Parathyroid adenoma (tissue), 2 donors: ENCODE results near the gene MAST2.

ENCODE experiments used
- H2AFZ ChIP-seq: fragments of 300-600 bp; sonication (generic); one replicate; pipeline ENCODE4 v1.7.0; 2017; ENCODE audit warnings: antibody characterized with exemption, mild to moderate bottlenecking
- H3K27ac ChIP-seq: fragments of 300-600 bp; sonication (generic); one replicate; pipeline ENCODE4 v1.7.0; 2017
- H3K27me3 ChIP-seq: fragments of 300-600 bp; sonication (generic); one replicate; pipeline ENCODE4 v1.7.0; 2017; ENCODE audit warnings: low read length; ENCODE audit not compliant: control insufficient read depth, insufficient read depth
- H3K36me3 ChIP-seq: fragments of 300-600 bp; sonication (generic); one replicate; pipeline ENCODE4 v1.7.0; 2017; ENCODE audit warnings: low read length; ENCODE audit not compliant: control insufficient read depth, insufficient read depth
- H3K4me1 ChIP-seq: fragments of 300-600 bp; sonication (generic); one replicate; pipeline ENCODE4 v1.7.0; 2017; ENCODE audit warnings: control low read depth
- H3K4me2 ChIP-seq: fragments of 300-600 bp; sonication (generic); one replicate; pipeline ENCODE4 v1.7.0; 2017; ENCODE audit warnings: low read length
- H3K4me3 ChIP-seq: fragments of 300-600 bp; sonication (generic); one replicate; pipeline ENCODE4 v1.7.0; 2017; ENCODE audit warnings: low read depth, low read length
- H3K79me2 ChIP-seq: fragments of 300-600 bp; sonication (generic); one replicate; pipeline ENCODE4 v1.7.0; 2017; ENCODE audit warnings: control low read depth
- H3K9ac ChIP-seq: fragments of 300-600 bp; sonication (generic); one replicate; pipeline ENCODE4 v1.7.0; 2017; ENCODE audit warnings: mild to moderate bottlenecking
- H3K9me3 ChIP-seq: fragments of 300-600 bp; sonication (generic); one replicate; pipeline ENCODE4 v1.7.0; 2017; ENCODE audit warnings: low read length; ENCODE audit not compliant: control insufficient read depth
- CTCF ChIP-seq: fragments of 300-600 bp; sonication (generic); IDR thresholded peaks from one replicate; pipeline ENCODE4 v1.7.0; 2017; ENCODE audit warnings: antibody characterized with exemption, mild to moderate bottlenecking
- donor health status: primary hyperparathyroidism.

MAST2 gene

GRCh38 chr1:46017876-46018503 lies 214.6 kb downstream of the MAST2 start:
- Histone ChIP-seq H3K4me1 (no peaks in the 10 kb centered on the region), H3K4me2 (no peak overlapping the region), H3K36me3 (no peaks in the 10 kb centered on the region), H2AFZ (no peak overlapping the region), H3K27ac (no peak overlapping the region), H3K79me2 (no peaks in the 10 kb centered on the region), H3K9ac (no peak overlapping the region), H3K27me3 (no peaks in the 10 kb centered on the region), H3K4me3 (no peak overlapping the region), H3K9me3 (no peaks in the 10 kb centered on the region)
- no peak for TF ChIP-seq CTCF

GRCh38 chr1:46019348-46019747 lies 215.9 kb downstream of the MAST2 start:
- no peaks in the 10 kb centered on the region for H3K4me1 ChIP-seq
- H3K27me3 ChIP-seq, result no peaks in the 10 kb centered on the region
- no peak overlapping the region for H3K27ac ChIP-seq
- no peaks in the 10 kb centered on the region for H3K36me3 ChIP-seq
- H3K9me3 ChIP-seq, result no peaks in the 10 kb centered on the region
- H3K4me3 ChIP-seq, result no peak overlapping the region
- H3K4me2 ChIP-seq, result no peak overlapping the region
- no peaks in the 10 kb centered on the region for H3K79me2 ChIP-seq
- no peak overlapping the region for H2AFZ ChIP-seq
- no peak overlapping the region for H3K9ac ChIP-seq
- TF ChIP-seq CTCF, result no peak

- no peak overlapping the region for H2AFZ ChIP-seq
- no peak overlapping the region for H3K9ac ChIP-seq
- no peak overlapping the region for H3K4me3 ChIP-seq
- H3K27ac ChIP-seq, result no peak overlapping the region
- no peaks in the 10 kb centered on the region for H3K79me2 ChIP-seq
- no peaks in the 10 kb centered on the region for H3K9me3 ChIP-seq
- H3K27me3 ChIP-seq, result no peaks in the 10 kb centered on the region
- no peak overlapping the region for H3K4me2 ChIP-seq
- TF ChIP-seq CTCF, result no peak
- H3K4me1 ChIP-seq, result no peaks in the 10 kb centered on the region
- H3K36me3 ChIP-seq, result no peaks in the 10 kb centered on the region
Observed at GRCh38 chr1:46020010-46020409, 216.6 kb downstream of the MAST2 start.

- no peak overlapping the region for H3K4me3 ChIP-seq
- H3K4me1 ChIP-seq, result no peaks in the 10 kb centered on the region
- TF ChIP-seq CTCF, result no peak
- no peaks in the 10 kb centered on the region for H3K27me3 ChIP-seq
- no peak overlapping the region for H3K9ac ChIP-seq
- H3K36me3 ChIP-seq, result no peaks in the 10 kb centered on the region
- H3K27ac ChIP-seq, result no peak overlapping the region
- H3K4me2 ChIP-seq, result no peak overlapping the region
- no peaks in the 10 kb centered on the region for H3K9me3 ChIP-seq
- H3K79me2 ChIP-seq, result no peaks in the 10 kb centered on the region
- no peak overlapping the region for H2AFZ ChIP-seq
Observed at GRCh38 chr1:46021046-46021996, 217.9 kb downstream of the MAST2 start.
